Neural cell (in vitro differentiated cells): ENCODE results near the gene PPARG.

Experiments used
- EP300 ChIP-seq: fragments of 450-650 bp; conservative IDR thresholded peaks from 2 replicates; pipeline ENCODE4 v1.6.1; 2014; ENCODE audit warnings: antibody characterized with exemption, mild to moderate bottlenecking, moderate library complexity; ENCODE audit not compliant: poor library complexity, severe bottlenecking
- POLR2AphosphoS5 ChIP-seq: IDR thresholded peaks from 2 replicates; pipeline ENCODE4 v1.6.1; 2012
- TF ChIP-seq, protein P1 (sequence below): fragments of 450-650 bp; IDR thresholded peaks from 2 replicates; pipeline ENCODE4 v1.5.1; 2014; ENCODE audit warnings: antibody characterized with exemption, mild to moderate bottlenecking, moderate library complexity; ENCODE audit not compliant: poor library complexity, severe bottlenecking

DNA sequence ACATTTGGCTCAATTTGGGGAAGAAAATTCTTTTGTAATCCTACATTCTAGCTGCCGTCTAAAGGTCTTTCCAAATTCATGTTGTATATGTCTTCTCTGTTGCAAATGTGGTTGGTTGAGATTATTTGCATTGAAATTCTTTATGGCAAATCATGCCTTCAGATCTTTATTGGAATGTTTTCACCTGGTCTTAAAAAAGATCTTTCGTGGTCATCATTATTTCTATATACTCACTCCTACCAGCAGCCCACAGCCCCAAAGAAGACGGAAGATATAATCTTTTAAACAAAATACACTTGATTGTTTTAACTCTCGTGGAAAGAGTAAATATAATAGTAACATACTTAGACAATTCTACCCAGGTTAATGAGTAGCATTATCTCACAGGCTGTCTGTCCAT is 41.5 kb upstream of the PPARG start:
- TF ChIP-seq EP300, result no peak
- TF ChIP-seq, protein P1, sequence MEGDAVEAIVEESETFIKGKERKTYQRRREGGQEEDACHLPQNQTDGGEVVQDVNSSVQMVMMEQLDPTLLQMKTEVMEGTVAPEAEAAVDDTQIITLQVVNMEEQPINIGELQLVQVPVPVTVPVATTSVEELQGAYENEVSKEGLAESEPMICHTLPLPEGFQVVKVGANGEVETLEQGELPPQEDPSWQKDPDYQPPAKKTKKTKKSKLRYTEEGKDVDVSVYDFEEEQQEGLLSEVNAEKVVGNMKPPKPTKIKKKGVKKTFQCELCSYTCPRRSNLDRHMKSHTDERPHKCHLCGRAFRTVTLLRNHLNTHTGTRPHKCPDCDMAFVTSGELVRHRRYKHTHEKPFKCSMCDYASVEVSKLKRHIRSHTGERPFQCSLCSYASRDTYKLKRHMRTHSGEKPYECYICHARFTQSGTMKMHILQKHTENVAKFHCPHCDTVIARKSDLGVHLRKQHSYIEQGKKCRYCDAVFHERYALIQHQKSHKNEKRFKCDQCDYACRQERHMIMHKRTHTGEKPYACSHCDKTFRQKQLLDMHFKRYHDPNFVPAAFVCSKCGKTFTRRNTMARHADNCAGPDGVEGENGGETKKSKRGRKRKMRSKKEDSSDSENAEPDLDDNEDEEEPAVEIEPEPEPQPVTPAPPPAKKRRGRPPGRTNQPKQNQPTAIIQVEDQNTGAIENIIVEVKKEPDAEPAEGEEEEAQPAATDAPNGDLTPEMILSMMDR, result no peak
- no peak for TF ChIP-seq POLR2AphosphoS5
